Peyer's patch (tissue), 4 donors: ENCODE measurements around the gene KRT80. TPM values are rescaled to one million over a fixed set of nuclear protein-coding genes. Genes with fewer than 3 reads are reported as not detected.

Source experiments
- DNase-seq, 3 donors: peaks; one replicate each; pipeline ENCODE4 v3.0.0-alpha.2; 2017 to 2019
- H3K27ac ChIP-seq, 4 donors: fragments of 200-600 bp; sonication (generic); one replicate each; pipeline ENCODE4 v1.5.1; 2016 to 2019
- H3K27me3 ChIP-seq, 2 donors: fragments of 200-600 bp; sonication (generic); one replicate each; pipeline ENCODE4 v1.5.1; 2019
- H3K36me3 ChIP-seq, 3 donors: fragments of 200-600 bp; sonication (generic); one replicate each; pipeline ENCODE4 v1.5.1; 2016 to 2019
- H3K4me1 ChIP-seq, 4 donors: fragments of 200-600 bp; sonication (generic); one replicate each; pipeline ENCODE4 v1.5.1; 2016 to 2019
- H3K4me3 ChIP-seq, 4 donors: fragments of 200-600 bp; sonication (generic); 1 replicate in 3 of 4; 2 replicates in 1 of 4; pipeline ENCODE4 v1.5.1; 2016 to 2019; ENCODE audit warnings: mild to moderate bottlenecking in 1 of 4
- H3K9me3 ChIP-seq, 4 donors: fragments of 200-600 bp; sonication (generic); one replicate each; pipeline ENCODE4 v1.5.1; 2016 to 2019; ENCODE audit warnings: mild to moderate bottlenecking in 1 of 4
- CTCF ChIP-seq, 6 experiments: fragments of 450-650 bp in 4 of 6; fragments of 200-600 bp in 2 of 6; sonication (generic) in 1 of 6; IDR thresholded peaks; one replicate each; pipeline ENCODE4 v1.5.1; 2017 to 2019; ENCODE audit warnings: antibody characterized with exemption in 6 of 6, mild to moderate bottlenecking in 3 of 6, moderate library complexity in 1 of 6
- POLR2A ChIP-seq, 2 donors: fragments of 450-650 bp; IDR thresholded peaks; one replicate each; pipeline ENCODE4 v1.5.1; 2017; ENCODE audit warnings: antibody characterized with exemption in 2 of 2, mild to moderate bottlenecking in 2 of 2, moderate library complexity in 2 of 2
- total RNA-seq, 4 donors: library from RNA; depleted of rRNA; stranded (reverse); fragments of >200 nt; gene quantifications; one replicate each; pipeline ENCODE4 v1.1.0, GENCODE V29; 2016

Gene KRT80
- total RNA-seq, 4 donors from 2014 or later: 0.13 to 0.38 TPM; not detected in 2

GRCh38 chr12:52188658-52189057 lies 3.2 kb downstream of the KRT80 start:
- Histone ChIP-seq H3K4me1 (peaks cover 0 to 25% (median 3%) of the 10 kb centered on the region in 4 donors), H3K36me3 (no peaks in the 10 kb centered on the region), H3K27me3 (no peaks in the 10 kb centered on the region), H3K9me3 (no peaks in the 10 kb centered on the region), H3K4me3 (no peak overlapping the region), H3K27ac (no peak overlapping the region)
- TF ChIP-seq POLR2A (IDR thresholded peaks at IDR 0.05): no peak
- DNase-seq: no peak

- no peak overlapping the region for H3K4me3 ChIP-seq
- H3K27me3 ChIP-seq: no peaks in the 10 kb centered on the region
- TF ChIP-seq POLR2A (IDR thresholded peaks at IDR 0.05) (no peak), CTCF (IDR thresholded peaks at IDR 0.05) (no peak)
- DNase-seq: no peak
- H3K36me3 ChIP-seq: no peaks in the 10 kb centered on the region
- peaks cover 0 to 15% (median 3%) of the 10 kb centered on the region in 4 donors for H3K4me1 ChIP-seq
- no peak overlapping the region for H3K27ac ChIP-seq
- no peaks in the 10 kb centered on the region for H3K9me3 ChIP-seq
Measured at GRCh38 chr12:52187640-52188039, 4.2 kb downstream of the KRT80 start.

GRCh38 chr12:52187206-52187605 lies 4.6 kb downstream of the KRT80 start:
- Histone ChIP-seq H3K4me3 (no peak overlapping the region), H3K27me3 (no peaks in the 10 kb centered on the region), H3K9me3 (no peaks in the 10 kb centered on the region), H3K36me3 (no peaks in the 10 kb centered on the region), H3K27ac (no peak overlapping the region), H3K4me1 (peaks cover 0 to 11% (median 3%) of the 10 kb centered on the region in 4 donors)
- TF ChIP-seq CTCF (IDR thresholded peaks at IDR 0.05): no peak
- TF ChIP-seq POLR2A (IDR thresholded peaks at IDR 0.05): no peak
- DNase-seq: no peak

- H3K9me3 ChIP-seq: no peaks in the 10 kb centered on the region
- DNase-seq: no peak
- no peak overlapping the region for H3K4me3 ChIP-seq
- no peak for TF ChIP-seq POLR2A (IDR thresholded peaks at IDR 0.05)
- no peak overlapping the region for H3K27ac ChIP-seq
- H3K36me3 ChIP-seq: no peaks in the 10 kb centered on the region
- H3K27me3 ChIP-seq: no peaks in the 10 kb centered on the region
- H3K4me1 ChIP-seq: peaks cover 0 to 3% (median 0%) of the 10 kb centered on the region in 4 donors
Measured at GRCh38 chr12:52186118-52186840, 5.5 kb downstream of the KRT80 start.

- DNase-seq: no peak
Measured at GRCh38 chr12:52185400-52185967, 6.3 kb downstream of the KRT80 start.

GRCh38 chr12:52184813-52185212 lies 7.0 kb downstream of the KRT80 start:
- Histone ChIP-seq H3K9me3 (no peaks in the 10 kb centered on the region), H3K4me1 (no peaks in the 10 kb centered on the region), H3K27ac (no peak overlapping the region), H3K27me3 (no peaks in the 10 kb centered on the region), H3K36me3 (no peaks in the 10 kb centered on the region), H3K4me3 (no peak overlapping the region)
- DNase-seq: no peak
- TF ChIP-seq POLR2A (IDR thresholded peaks at IDR 0.05) (no peak), CTCF (IDR thresholded peaks at IDR 0.05) (no peak)

More at GRCh38 chr12:52185400-52185967, 6.3 kb downstream of the KRT80 start:
- Histone ChIP-seq H3K36me3 (no peaks in the 10 kb centered on the region), H3K4me1 (no peaks in the 10 kb centered on the region), H3K27ac (no peak overlapping the region), H3K4me3 (no peak overlapping the region), H3K9me3 (no peaks in the 10 kb centered on the region), H3K27me3 (no peaks in the 10 kb centered on the region)
- TF ChIP-seq CTCF (IDR thresholded peaks at IDR 0.05) (no peak), POLR2A (IDR thresholded peaks at IDR 0.05) (no peak)
